GM23338 (cell line): ENCODE data around the gene DGKD. TPM values are rescaled to one million over a fixed set of nuclear protein-coding genes. Genes with fewer than 3 reads are reported as not detected.

Source experiments
- ATAC-seq: fragments of 200-7000 bp; cut with Tn5 transposase; 3 replicates; pipeline ENCODE4 v1.9.1; 2020
- DNase-seq: peaks from one replicate; pipeline ENCODE4 v3.0.0-alpha.2; 2015; ENCODE audit warnings: low spot score
- H2AFZ ChIP-seq: fragments of 200-600 bp; sonication (generic); 2 replicates; pipeline ENCODE4 v1.8.0; 2016; ENCODE audit warnings: antibody characterized with exemption, mild to moderate bottlenecking, moderate library complexity
- H3F3A ChIP-seq: fragments of 200-600 bp; sonication (generic); replicated peaks from 2 replicates; pipeline ENCODE4 v1.8.0; 2017; ENCODE audit warnings: antibody characterized with exemption, mixed run types, low read depth
- H3K27ac ChIP-seq: fragments of 200-600 bp; sonication (generic); 2 replicates; pipeline ENCODE4 v1.6.1; 2016; ENCODE audit warnings: low read depth
- H3K27me3 ChIP-seq: fragments of 200-600 bp; sonication (generic); 2 replicates; pipeline ENCODE4 v1.8.0; 2016; ENCODE audit warnings: mild to moderate bottlenecking, mixed run types, moderate library complexity; ENCODE audit not compliant: insufficient read depth
- H3K36me3 ChIP-seq: fragments of 200-600 bp; sonication (generic); 2 replicates; pipeline ENCODE4 v1.8.0; 2016; ENCODE audit warnings: mild to moderate bottlenecking; ENCODE audit not compliant: insufficient read depth
- H3K4me1 ChIP-seq: fragments of 200-600 bp; sonication (generic); 2 replicates; pipeline ENCODE4 v1.8.0; 2016; ENCODE audit warnings: mild to moderate bottlenecking, moderate library complexity; ENCODE audit not compliant: insufficient read depth
- H3K4me2 ChIP-seq: fragments of 200-600 bp; sonication (generic); 2 replicates; pipeline ENCODE4 v1.7.1; 2017; ENCODE audit warnings: mixed run types
- H3K4me3 ChIP-seq: fragments of 200-600 bp; sonication (generic); 2 replicates; pipeline ENCODE4 v1.6.1; 2016; ENCODE audit warnings: mixed run types
- H3K79me2 ChIP-seq: fragments of 200-600 bp; sonication (generic); replicated peaks from 2 replicates; pipeline ENCODE4 v1.8.0; 2017; ENCODE audit warnings: mild to moderate bottlenecking; ENCODE audit not compliant: insufficient read depth
- H3K9me2 ChIP-seq: fragments of 200-600 bp; sonication (generic); 2 replicates; pipeline ENCODE4 v1.8.0; 2017; ENCODE audit not compliant: insufficient read depth
- H4K20me1 ChIP-seq: fragments of 200-600 bp; sonication (generic); replicated peaks from 2 replicates; pipeline ENCODE4 v1.8.0; 2017; ENCODE audit warnings: mild to moderate bottlenecking; ENCODE audit not compliant: insufficient read depth
- H3K27ac Mint-ChIP-seq: 2 replicates; pipeline ENCODE4 v1.8.0; 2020; ENCODE audit warnings: inconsistent platforms, mild to moderate bottlenecking, moderate library complexity, mixed read lengths
- H3K27me3 Mint-ChIP-seq: 3 replicates; pipeline ENCODE4 v1.8.0; 2022; ENCODE audit warnings: low read depth, mild to moderate bottlenecking, moderate library complexity, mixed read lengths, inconsistent platforms; ENCODE audit not compliant: insufficient read depth, poor library complexity
- H3K36me3 Mint-ChIP-seq: 3 replicates; pipeline ENCODE4 v1.8.0; 2021; ENCODE audit warnings: low read depth, mild to moderate bottlenecking, inconsistent platforms, moderate library complexity, mixed read lengths
- H3K4me1 Mint-ChIP-seq: 3 replicates; pipeline ENCODE4 v1.8.0; 2020; ENCODE audit warnings: mild to moderate bottlenecking, inconsistent platforms, mixed read lengths
- H3K4me3 Mint-ChIP-seq: 3 replicates; pipeline ENCODE4 v1.8.0; 2021; ENCODE audit warnings: moderate library complexity, mild to moderate bottlenecking, inconsistent platforms, mixed read lengths
- H3K9me3 Mint-ChIP-seq: 3 replicates; pipeline ENCODE4 v1.8.0; 2020; ENCODE audit warnings: moderate library complexity, mild to moderate bottlenecking, inconsistent platforms, mixed read lengths
- CREB1 ChIP-seq: fragments of 250-450 bp; sonication (Bioruptor Pico); IDR thresholded peaks from 2 replicates; pipeline ENCODE4 v1.5.0; 2020; ENCODE audit warnings: low read depth, mild to moderate bottlenecking, moderate library complexity
- ETS1 ChIP-seq: IDR thresholded peaks from 2 replicates; pipeline ENCODE4 v1.6.1; 2016; ENCODE audit warnings: antibody characterized with exemption
- EZH2 ChIP-seq: fragments of 200-600 bp; sonication (generic); IDR thresholded peaks from one replicate; pipeline ENCODE4 v1.8.0; 2017; ENCODE audit warnings: antibody characterized with exemption, mild to moderate bottlenecking, low read depth; ENCODE audit not compliant: unreplicated experiment
- EZH2phosphoT487 ChIP-seq: fragments of 200-600 bp; sonication (generic); IDR thresholded peaks from one replicate; pipeline ENCODE4 v1.8.1; 2018; ENCODE audit warnings: antibody characterized with exemption; ENCODE audit not compliant: unreplicated experiment
- JUNB ChIP-seq: IDR thresholded peaks from one replicate; pipeline ENCODE4 v1.6.1; 2016; ENCODE audit warnings: antibody characterized with exemption; ENCODE audit not compliant: unreplicated experiment
- NANOG ChIP-seq: IDR thresholded peaks from 2 replicates; pipeline ENCODE4 v1.6.1; 2016; ENCODE audit warnings: antibody characterized with exemption, borderline replicate concordance
- POLR2AphosphoS5 ChIP-seq: IDR thresholded peaks from 2 replicates; pipeline ENCODE4 v1.6.1; 2016; ENCODE audit warnings: antibody characterized with exemption, low read depth
- REST ChIP-seq: IDR thresholded peaks from one replicate; pipeline ENCODE4 v1.6.1; 2018; ENCODE audit warnings: antibody characterized with exemption; ENCODE audit not compliant: unreplicated experiment
- ZNF114 ChIP-seq: fragments of 250-450 bp; sonication (Bioruptor Pico); IDR thresholded peaks from 2 replicates; pipeline ENCODE4 v1.5.0; 2020; ENCODE audit warnings: mild to moderate bottlenecking, moderate library complexity
- ZNF331 ChIP-seq: fragments of 250-450 bp; sonication (Bioruptor Pico); IDR thresholded peaks from 2 replicates; pipeline ENCODE4 v1.5.0; 2020; ENCODE audit warnings: low read depth, mild to moderate bottlenecking, moderate library complexity
- ZNF462 ChIP-seq: fragments of 250-450 bp; sonication (Bioruptor Pico); IDR thresholded peaks from 2 replicates; pipeline ENCODE4 v1.5.0; 2020; ENCODE audit warnings: mild to moderate bottlenecking, moderate library complexity
- polyA plus RNA-seq: library from polyadenylated mRNA; unstranded; fragments of >200 nt; fragmentation: Nextera tagmentation; extraction: Ambion mirVana; gene quantifications from 2 replicates; pipeline ENCODE4 v1.2.1, GENCODE V29; 2016
- total RNA-seq: library from RNA; depleted of rRNA; stranded (reverse); fragments of >200 nt; shearing (Covaris generic); gene quantifications from 2 replicates; pipeline ENCODE4 v1.2.3, GENCODE V29; 2014
- TF ChIP-seq, protein P1 (sequence below), 2 experiments: fragments of 200-600 bp in 1 of 2; sonication (generic) in 1 of 2; conservative IDR thresholded peaks; 2 replicates each; pipeline versions ENCODE4 v1.5.1 to v1.6.1; 2016 to 2017; ENCODE audit warnings: antibody characterized with exemption in 2 of 2, low read depth in 2 of 2, mild to moderate bottlenecking in 2 of 2, moderate library complexity in 1 of 2

Gene DGKD
- total and polyA plus RNA-seq, 2 experiments from 2014 or later = 11.1 to 23.4 TPM

DNA sequence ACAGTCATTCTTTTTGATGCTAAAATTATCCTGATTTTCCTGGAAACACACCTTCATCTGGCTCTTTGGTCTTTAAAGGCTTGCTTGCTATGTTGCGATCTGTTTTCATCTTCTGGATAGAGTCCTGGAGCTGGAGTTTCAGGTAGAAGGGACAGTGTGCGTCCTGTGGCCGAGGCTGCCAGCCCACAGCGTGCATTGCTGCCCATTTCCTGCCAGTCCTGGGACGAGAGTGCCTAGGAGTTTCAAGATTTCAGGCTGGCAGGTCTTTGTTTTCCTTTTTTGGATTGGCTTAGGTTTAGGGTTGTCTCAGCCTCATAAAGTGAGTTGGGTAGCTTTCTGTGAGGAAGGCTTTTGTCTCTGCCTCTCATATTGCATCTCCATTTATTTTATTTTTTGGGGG lies 14.5 kb downstream of the DGKD start:
- Mint-ChIP-seq H3K9me3 (no peaks in the 10 kb centered on the region), H3K4me1 (peaks cover 18% of the 10 kb centered on the region), H3K27me3 (peaks cover 2% of the 10 kb centered on the region), H3K27ac (peak overlapping the region; percentile 33; the same call in 1 of the 2 replicates), H3K4me3 (no peak overlapping the region), H3K36me3 (no peaks in the 10 kb centered on the region)
- DNase-seq = no peak
- Histone ChIP-seq H3F3A (no peaks in the 10 kb centered on the region), H3K79me2 (peaks cover 37% of the 10 kb centered on the region), H2AFZ (no peak overlapping the region), H3K27me3 (no peaks in the 10 kb centered on the region), H3K4me3 (no peak overlapping the region), H3K4me2 (no peak overlapping the region), H4K20me1 (peaks cover 16% of the 10 kb centered on the region), H3K9me2 (no peaks in the 10 kb centered on the region), H3K36me3 (0 out of 2 replicates have a peak, but pooled peaks cover under 1% of the 10 kb centered on the region), H3K4me1 (peaks cover 6% of the 10 kb centered on the region; the same call in 1 of the 2 replicates), H3K27ac (0 out of 2 replicates have a peak overlapping the region, but pooled peaks have one; percentile 45)
- TF ChIP-seq ZNF462 (CRISPR knock-in tag) = no peak
- TF ChIP-seq EZH2phosphoT487 = no peak
- no peak for TF ChIP-seq REST
- TF ChIP-seq ZNF114 (CRISPR knock-in tag) = no peak
- no peak for TF ChIP-seq POLR2AphosphoS5
- TF ChIP-seq CREB1 (CRISPR knock-in tag) = no peak
- TF ChIP-seq ETS1 = no peak
- TF ChIP-seq NANOG = no peak
- TF ChIP-seq ZNF331 (CRISPR knock-in tag) = no peak
- no peak for TF ChIP-seq EZH2
- TF ChIP-seq, protein P1, sequence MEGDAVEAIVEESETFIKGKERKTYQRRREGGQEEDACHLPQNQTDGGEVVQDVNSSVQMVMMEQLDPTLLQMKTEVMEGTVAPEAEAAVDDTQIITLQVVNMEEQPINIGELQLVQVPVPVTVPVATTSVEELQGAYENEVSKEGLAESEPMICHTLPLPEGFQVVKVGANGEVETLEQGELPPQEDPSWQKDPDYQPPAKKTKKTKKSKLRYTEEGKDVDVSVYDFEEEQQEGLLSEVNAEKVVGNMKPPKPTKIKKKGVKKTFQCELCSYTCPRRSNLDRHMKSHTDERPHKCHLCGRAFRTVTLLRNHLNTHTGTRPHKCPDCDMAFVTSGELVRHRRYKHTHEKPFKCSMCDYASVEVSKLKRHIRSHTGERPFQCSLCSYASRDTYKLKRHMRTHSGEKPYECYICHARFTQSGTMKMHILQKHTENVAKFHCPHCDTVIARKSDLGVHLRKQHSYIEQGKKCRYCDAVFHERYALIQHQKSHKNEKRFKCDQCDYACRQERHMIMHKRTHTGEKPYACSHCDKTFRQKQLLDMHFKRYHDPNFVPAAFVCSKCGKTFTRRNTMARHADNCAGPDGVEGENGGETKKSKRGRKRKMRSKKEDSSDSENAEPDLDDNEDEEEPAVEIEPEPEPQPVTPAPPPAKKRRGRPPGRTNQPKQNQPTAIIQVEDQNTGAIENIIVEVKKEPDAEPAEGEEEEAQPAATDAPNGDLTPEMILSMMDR (conservative IDR thresholded peaks at IDR 0.05; ENCODE audit: low read depth in 2 of 2) = no peak
- TF ChIP-seq JUNB = no peak
- no peak for ATAC-seq
